OCI-LY7 (cell line): ENCODE results near the gene ELK4.

Experiments used
- EZH2phosphoT487 ChIP-seq: fragments of 200-600 bp; sonication (generic); IDR thresholded peaks from 2 replicates; pipeline ENCODE4 v1.6.1; 2018; ENCODE audit warnings: low read depth, borderline replicate concordance, mild to moderate bottlenecking, mixed run types, antibody characterized with exemption, low read length, moderate library complexity, mixed read lengths
- TF ChIP-seq, protein P1 (sequence below): fragments of 200-600 bp; sonication (generic); conservative IDR thresholded peaks from 2 replicates; pipeline ENCODE4 v1.5.1; 2014; ENCODE audit warnings: mild to moderate bottlenecking, antibody characterized with exemption, low read length, moderate library complexity, mixed read lengths

DNA sequence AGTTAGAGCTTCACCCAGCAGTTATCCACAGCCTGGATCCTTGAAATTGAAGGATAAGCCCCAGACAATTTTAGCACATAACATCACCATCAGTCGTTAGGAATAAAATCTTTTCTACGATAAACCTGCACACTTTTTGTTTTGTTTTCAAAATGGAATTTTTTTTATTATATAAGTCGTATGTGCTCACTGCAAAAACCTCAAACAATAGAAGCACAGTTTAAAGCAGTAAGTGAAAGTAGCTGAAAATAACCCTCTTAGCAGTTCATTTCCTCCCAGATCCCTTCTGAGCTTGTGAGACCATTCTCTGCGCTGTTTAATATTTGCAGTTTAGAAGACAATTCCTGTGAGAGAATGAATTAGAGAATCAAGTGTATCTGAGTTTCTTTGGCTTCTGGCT lies 38.3 kb downstream of the ELK4 start:
- TF ChIP-seq, protein P1, sequence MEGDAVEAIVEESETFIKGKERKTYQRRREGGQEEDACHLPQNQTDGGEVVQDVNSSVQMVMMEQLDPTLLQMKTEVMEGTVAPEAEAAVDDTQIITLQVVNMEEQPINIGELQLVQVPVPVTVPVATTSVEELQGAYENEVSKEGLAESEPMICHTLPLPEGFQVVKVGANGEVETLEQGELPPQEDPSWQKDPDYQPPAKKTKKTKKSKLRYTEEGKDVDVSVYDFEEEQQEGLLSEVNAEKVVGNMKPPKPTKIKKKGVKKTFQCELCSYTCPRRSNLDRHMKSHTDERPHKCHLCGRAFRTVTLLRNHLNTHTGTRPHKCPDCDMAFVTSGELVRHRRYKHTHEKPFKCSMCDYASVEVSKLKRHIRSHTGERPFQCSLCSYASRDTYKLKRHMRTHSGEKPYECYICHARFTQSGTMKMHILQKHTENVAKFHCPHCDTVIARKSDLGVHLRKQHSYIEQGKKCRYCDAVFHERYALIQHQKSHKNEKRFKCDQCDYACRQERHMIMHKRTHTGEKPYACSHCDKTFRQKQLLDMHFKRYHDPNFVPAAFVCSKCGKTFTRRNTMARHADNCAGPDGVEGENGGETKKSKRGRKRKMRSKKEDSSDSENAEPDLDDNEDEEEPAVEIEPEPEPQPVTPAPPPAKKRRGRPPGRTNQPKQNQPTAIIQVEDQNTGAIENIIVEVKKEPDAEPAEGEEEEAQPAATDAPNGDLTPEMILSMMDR: no peak
- TF ChIP-seq EZH2phosphoT487: no peak
